ENCODE results near the gene U2AF1L4.
A peak's percentile ranks its signal among the peaks of the same experiment; 100 is the strongest.
"Not testable (repeated sequence)": the region's sequence is repeated elsewhere in the genome, so short reads cannot be mapped to it uniquely, and the experiment has no call there.

The U2AF1L4 gene

DNA sequence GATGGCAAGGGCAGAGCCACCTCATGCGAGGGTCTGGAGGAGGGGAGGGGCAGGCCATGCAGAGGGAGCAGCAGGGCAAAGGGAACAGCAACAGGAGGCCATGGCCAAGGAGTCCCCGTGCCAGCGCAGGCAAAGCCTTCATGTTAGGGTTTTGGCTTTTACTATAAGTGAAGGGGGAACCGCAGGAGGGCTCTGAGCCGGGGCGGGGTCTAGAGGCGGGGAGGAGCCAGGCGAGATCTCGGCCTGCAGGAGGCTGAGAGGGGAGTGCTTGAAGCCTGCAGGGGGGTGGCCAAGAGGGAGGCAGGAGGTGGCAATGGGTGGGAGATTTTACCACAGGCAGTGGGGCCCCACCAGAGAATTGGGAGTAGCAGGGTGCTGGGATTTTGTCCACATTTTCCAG is 36.4 kb upstream of the U2AF1L4 start:
- no peak for DNase-seq (ENCODE audit: low read depth in 1 of 2, low spot score in 1 of 2)

GRCh38 chr19:35780717-35781116 is 35.5 kb upstream of the U2AF1L4 start:
- DNase-seq (ENCODE audit: low read depth in 1 of 2, low spot score in 1 of 2) = no peak

DNA sequence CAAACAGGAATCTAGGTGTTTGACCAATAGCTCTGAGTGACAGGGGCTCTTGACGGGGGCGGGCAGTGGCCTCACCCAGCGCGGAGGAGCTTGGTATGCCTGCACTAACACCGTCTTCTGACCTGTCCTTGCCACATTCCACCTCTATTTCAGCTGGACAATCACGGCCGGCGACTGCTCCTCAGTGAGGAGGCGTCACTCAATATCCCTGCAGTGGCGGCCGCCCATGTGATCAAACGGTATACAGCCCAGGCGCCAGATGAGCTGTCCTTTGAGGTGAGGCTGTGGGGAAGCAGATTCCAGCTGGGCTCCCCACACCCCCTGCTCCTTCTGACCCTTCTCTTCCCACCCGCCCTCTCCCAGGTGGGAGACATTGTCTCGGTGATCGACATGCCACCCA is 34.8 kb upstream of the U2AF1L4 start:
- no peak for DNase-seq (ENCODE audit: low read depth in 1 of 2, low spot score in 1 of 2)

GRCh38 chr19:35779033-35779432 is 33.8 kb upstream of the U2AF1L4 start:
- DNase-seq (ENCODE audit: low read depth in 1 of 2, low spot score in 1 of 2) = no peak

DNA sequence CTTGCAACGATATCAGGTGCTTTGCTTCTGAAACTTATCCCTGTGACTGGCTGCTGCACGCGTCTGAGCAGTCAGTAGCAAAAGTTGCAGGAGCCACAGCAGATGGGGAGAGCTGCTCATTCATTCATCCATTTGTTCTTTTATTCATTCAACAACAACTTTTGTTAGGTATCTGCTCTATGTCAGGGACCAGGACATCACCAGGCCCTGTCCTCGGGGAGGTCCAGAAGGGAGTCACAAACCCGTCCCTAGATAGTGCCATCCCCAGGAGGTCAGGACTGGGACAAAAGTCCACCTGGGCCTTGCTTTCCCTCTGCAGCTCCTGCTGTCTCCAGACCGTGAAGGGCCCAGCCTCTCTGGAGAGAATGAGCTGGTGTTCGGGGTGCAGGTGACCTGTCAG is 32.7 kb upstream of the U2AF1L4 start:
- no peak for DNase-seq (ENCODE audit: low read depth in 1 of 2, low spot score in 1 of 2)

- DNase-seq (ENCODE audit: low read depth in 1 of 2, low spot score in 1 of 2) = no peak
Measured at GRCh38 chr19:35777086-35777841, 32.0 kb upstream of the U2AF1L4 start.

DNA sequence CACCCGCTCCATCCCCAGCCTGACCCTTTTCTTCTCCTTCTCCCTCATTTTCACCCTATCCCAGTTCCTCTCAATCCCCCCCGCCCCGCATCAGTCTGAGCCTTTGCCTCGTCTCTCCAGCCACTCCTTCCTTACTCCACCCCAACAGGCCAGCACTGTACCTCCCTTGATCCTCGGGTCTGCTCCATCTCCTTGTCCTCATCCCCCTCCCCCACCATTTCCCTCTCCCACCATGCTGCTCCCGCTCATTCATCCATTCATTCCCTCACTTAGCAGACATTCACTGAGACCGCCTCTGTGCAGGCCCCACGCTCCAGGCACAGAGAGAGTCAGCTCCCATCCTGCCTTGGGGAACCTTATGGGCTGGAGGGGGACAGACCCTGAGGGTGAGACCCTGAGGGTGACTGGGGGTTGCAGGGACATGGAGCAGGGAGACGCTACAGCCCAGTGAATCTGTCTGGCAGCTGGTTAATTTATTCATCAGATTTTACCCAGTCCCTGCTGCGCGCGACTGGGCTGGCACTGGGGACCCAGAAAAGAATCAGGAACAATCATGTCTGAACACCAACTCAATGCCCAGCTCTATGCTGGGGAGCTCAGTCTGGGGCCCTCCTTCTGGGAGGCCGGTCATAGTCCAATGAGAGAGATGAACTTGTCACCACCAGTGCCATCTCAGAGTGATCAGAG is 31.0 kb upstream of the U2AF1L4 start:
- no peak for DNase-seq (ENCODE audit: low read depth in 1 of 2, low spot score in 1 of 2)

DNA sequence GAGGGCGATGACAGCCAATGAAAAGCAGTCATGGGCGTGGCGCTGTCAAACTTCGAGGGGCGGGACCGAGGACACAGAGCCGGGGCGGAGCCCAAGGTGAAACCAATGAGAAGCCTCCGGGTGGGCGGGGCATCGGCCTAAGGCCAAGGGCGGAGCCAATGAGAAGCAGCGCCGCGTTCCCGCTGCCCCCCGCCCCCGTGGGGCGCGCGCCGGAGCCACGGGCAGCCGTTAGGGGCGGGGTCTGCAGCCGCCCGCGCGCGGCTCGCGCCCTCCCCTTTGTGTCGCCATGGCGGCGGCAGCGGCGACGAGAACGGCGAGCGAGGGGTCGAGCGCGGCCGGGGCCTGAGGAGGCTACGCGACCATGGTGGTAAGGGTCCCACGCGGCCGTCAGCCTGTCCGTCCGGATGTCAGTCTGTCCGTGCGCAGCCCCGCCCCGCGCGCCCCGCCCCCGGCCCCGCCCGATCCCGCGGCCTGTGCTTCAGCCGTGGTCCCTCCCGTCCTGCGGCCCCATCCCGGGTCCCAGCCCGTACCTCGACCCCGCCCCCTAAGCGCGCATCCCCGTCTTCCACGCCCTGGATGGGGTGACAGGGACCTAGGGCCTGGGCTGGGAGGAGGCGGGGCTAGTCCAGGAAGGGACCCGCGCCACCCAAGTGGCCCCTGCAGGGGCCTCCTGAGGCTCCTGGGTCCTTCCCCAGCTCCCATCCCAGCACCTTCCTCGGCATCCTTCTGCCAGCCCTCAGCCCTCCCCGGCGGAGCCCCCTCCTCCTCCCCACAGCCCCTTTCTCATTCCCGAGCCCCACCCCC is 30.3 kb upstream of the U2AF1L4 start, which contains the start of gene ARHGAP33:
Gene ARHGAP33 (plus strand): TSS at position 267 of the 804 bp plus-strand sequence. CDS start 95 bp downstream, at position 362.
- DNase-seq (ENCODE audit: low read depth in 1 of 2, low spot score in 1 of 2) = peak; percentile 95 to 96

DNA sequence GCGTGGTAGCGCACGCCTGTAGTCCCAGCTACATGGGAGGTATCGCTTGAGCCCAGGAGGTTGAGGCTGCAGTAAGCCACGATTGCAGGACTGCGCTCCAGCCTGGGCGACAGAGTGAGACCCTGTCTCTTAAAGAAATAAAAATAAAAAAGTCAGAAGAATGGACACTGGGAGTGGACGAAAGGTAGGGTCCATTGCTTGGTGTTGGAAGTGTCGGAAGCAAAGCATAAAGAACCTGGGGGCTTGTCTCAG is 29.8 kb upstream of the U2AF1L4 start:
- DNase-seq (ENCODE audit: low read depth in 1 of 2, low spot score in 1 of 2) = no peak

GRCh38 chr19:35774274-35775045 is 29.2 kb upstream of the U2AF1L4 start:
- DNase-seq (ENCODE audit: low read depth in 1 of 2, low spot score in 1 of 2) = no peak

DNA sequence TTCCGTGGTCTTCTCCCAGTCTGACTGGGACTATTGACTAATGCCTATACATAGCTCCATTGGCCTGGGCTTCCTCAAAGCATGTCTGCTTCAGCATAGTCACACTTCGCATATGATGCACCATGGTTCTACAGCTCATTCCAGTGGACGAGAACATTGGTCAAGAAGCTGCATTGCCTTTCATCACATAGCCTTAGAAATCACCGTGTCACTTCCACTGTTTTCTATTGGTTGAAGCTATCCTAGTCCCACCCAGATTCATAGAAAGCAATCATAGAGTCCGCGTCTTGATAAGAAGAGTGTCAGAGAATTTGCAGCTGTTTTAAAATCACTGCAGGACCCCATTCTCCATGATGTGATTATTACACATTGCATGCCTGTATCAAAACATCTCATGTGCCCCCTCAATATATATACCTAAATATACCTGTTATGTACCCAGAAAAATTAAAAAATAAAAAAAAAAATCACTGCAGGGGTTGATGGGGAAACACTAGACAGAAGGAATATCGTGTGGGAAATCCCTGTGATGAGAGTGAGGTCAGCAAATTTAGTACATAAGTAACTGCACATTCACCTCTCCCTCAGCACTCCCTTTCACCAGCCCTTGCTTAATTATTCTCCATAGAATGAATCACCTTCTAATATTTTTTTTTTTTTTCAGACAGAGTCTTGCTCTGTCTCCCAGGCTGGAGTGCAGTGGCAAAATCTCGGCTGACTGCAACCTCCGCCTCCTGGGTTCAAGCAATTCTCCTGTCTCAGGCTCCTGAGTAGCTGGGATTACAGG is 28.0 kb upstream of the U2AF1L4 start:
- DNase-seq (ENCODE audit: low read depth in 1 of 2, low spot score in 1 of 2) = no peak

DNA sequence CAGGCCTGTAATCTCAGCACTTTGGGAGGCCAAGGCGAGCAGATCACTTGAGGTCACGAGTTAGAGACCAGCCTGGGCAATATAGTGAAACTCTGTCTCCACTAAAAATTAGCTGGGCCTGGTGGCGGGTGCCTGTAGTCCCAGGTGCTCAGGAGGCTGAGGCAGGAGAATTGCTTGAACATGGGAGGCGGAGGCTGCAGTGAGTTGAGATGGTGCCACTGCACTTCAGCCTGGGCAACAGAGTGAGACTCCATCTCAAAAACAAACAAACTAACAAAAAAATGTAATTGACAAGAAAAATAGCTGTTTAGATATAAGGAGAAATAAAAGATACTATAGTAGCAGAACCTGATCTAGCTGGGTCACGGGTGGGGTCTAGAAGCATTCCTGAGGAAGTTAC is 27.1 kb upstream of the U2AF1L4 start:
- DNase-seq (ENCODE audit: low read depth in 1 of 2, low spot score in 1 of 2) = not testable (repeated sequence)

DNA sequence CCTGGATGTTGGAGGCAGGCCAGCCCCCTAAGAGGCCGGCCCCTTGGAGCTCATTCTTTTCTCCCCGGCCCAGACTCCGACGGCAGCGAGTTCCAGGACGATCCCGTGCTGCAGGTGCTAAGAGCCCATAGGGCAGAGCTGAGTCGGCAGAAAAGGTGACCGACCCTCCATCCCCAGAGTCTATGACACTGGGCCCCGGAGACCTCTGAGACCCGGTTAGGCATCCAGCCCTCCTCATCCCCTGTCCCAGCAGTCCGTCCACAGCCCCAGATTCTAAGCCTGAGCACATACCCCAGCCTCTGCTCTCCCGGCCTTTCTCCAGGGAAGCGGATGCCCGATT is 22.8 kb upstream of the U2AF1L4 start:
- no peak for DNase-seq (ENCODE audit: low read depth in 1 of 2, low spot score in 1 of 2)

DNA sequence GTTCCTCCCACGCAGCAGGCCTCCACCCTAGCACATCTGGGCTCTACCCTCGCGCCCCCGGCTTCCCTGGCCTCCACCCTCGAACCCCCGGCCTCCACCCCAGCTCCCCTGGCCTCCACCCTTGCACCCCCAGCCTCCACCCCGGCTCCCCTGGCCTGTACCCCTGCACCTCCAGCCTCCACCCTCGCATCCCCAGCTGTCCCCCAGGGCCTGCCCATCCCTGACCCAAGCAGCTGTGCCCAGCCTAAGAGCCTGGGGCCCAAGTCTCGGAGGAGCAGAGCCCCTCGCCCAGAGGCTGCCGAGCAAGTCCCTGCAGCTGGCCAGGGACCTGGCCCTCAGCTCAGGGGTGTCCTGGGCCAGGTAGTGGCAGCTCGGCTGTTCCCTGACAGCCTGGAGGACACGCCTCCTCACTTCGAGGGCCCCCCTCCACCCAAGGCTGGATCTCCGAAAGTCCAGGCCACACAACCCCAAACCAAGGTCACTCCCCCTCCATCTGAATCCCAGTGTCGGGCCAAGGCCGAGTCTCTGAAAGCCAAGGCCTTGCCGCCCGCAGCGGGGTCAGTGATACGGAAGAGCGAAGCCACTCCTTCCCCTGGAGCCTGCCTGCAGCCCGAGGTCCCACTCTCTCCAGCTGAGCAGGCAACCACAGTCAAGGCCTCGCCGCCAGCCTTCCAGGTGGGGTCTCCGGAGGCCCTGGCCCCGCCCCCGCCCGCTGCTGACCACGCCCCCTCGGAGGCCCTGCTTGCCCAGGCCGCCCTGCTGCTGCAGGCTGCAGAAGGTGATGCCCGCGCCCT is 22.3 kb upstream of the U2AF1L4 start:
- no peak for DNase-seq (ENCODE audit: low read depth in 1 of 2, low spot score in 1 of 2)

GRCh38 chr19:35766571-35767104 is 21.4 kb upstream of the U2AF1L4 start:
- no peak for DNase-seq (ENCODE audit: low read depth in 1 of 2, low spot score in 1 of 2)

- no peak for DNase-seq (ENCODE audit: low read depth in 1 of 2, low spot score in 1 of 2)
Measured at GRCh38 chr19:35764432-35765315, 19.5 kb upstream of the U2AF1L4 start.

DNA sequence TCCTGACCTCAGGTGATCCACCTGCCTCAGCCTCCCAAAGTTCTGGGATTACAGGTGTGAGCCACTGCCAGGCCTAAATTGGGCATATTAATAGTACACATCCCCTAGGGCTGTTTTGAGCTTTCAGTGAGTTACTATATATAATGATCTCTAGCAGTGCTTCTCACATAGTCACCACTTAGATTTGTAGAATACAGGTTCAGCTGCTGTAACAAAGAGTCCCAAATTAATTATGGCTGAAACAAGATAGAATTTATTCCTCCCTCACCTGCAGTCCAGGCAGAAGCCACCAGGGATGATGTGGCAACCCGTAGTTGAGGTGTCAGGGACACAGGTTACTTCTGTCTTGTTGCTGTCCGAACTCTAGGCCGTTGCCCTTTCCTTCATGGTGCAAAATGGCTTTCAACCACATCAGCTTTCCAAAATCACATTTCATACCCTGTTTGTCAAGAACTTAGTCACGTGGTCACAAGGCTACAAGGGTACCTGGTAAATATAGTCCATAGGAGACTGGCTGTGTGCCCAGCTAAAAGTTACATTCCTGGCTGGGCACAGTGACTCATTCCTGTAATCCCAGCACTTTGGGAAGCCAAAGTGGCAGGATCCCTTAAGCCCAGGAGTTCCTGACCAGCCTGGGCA is 15.6 kb upstream of the U2AF1L4 start:
- DNase-seq (ENCODE audit: low read depth in 1 of 2, low spot score in 1 of 2) = no peak

- no peak for DNase-seq (ENCODE audit: low read depth in 1 of 2, low spot score in 1 of 2)
Measured at GRCh38 chr19:35759697-35760096, 14.5 kb upstream of the U2AF1L4 start.
